HG02798 (cell line): ENCODE data around the gene NRP1.
A peak's percentile ranks its signal among the peaks of the same experiment; 100 is the strongest.
"Not testable (repeated sequence)": the region's sequence is repeated elsewhere in the genome, so short reads cannot be mapped to it uniquely, and the experiment has no call there.

Source experiments
- ATAC-seq: cut with Tn5 transposase; IDR thresholded peaks from one replicate; pipeline ENCODE4 v1.9.1; 2021; ENCODE audit warnings: mild to moderate bottlenecking; ENCODE audit not compliant: unreplicated experiment, poor library complexity

Gene NRP1

DNA sequence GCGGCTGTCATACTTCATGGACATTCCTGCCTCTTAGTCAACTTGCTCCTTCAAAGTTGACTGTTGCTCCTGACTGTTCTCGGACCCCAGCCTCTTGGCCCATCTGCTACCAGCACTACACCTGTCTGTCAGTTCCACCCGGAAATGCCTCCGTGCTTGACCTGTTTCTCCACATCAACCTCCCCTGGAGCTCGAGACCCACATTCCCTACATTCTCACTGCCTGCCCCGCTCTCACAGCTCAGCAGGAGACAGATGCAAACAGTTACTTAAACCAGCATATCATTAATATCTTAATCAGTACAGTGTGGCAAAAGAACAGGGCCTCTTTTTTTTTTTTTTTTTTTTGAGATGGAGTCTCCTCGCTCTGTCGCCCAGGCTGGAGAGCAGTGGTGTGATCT is 174.3 kb downstream of the NRP1 start:
- ATAC-seq, result no peak

DNA sequence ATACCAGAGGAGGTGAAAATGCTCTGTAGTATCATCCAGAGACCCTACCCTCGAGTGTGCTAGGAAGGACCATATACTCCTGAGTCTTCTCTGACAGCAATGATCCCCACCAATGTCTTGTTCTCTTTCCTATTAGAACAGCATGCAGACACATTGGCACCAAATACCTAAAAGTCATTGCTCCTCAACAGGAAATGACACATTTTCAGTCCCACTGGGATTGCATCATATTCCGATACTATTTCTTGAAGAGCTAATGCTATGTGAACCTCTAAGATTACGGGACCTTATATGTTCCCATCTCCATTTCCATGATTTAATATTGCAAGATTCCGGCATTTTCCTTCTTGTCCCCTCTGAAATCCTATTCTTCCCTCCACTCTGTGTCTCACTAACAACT is 177.4 kb downstream of the NRP1 start:
- ATAC-seq, result no peak

DNA sequence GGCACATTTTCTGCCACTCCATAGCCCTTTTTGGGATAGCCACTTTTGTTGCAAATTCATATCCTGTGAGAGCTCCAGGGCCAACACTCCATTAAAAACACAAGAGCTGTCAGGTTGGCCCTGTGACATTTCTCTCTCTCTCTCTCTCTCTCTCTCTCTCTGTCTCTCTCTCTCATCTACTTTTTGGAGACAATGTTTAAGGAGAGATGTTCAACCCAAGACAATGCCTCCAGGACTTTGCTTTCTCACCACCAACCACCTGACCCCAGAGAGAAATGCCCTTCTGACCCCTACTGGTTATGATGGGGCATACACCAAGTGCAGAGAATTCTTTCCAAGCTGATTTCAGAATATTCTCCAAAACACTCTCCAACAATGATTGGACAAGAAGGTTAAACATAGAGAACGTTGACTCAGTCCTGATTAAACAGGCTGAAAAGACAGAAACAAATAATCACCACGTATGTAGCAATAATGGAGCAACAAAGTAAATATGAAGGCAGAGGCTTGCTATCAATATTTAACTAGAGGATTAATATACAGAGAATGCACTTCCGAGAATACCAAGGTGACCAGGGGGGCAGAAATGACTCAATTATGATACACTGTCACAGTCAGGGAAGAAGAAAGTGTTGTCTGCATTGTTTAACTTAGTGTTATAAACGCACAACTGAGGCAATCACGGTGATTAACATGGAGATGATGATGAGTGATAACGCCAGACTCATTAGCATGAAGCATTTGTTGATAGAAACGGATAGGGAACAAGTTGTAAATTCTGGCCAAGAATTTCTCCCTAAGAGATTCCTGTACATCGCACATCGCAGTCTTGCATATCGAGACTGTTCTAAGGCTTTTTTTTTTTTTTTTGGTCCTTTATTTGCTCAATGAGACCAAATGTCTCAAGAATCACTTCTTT is 178.5 kb downstream of the NRP1 start:
- ATAC-seq, result peak; percentile 80

DNA sequence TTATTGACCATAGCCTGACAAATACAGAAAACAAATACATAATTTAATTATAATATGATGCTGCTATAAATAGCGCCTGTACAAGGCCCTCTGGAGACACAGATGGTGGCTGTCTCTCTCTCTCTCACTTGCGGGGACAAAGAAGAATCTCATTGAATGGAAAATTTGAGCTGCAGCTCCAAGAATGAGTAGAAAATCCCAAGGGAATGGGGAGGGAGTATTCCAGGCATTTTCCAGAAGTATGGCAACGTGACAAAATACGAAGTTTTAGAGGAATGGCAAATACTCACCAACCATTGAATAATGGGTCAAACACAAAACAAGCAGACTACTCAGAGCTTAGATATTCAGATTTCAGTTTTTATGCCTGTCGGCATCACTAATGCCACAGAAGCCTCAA is 179.9 kb downstream of the NRP1 start:
- ATAC-seq, result no peak

GRCh38 chr10:33153968-33154327 is 180.5 kb downstream of the NRP1 start:
- no peak for ATAC-seq

GRCh38 chr10:33153251-33153967 is 181.1 kb downstream of the NRP1 start:
- no peak for ATAC-seq

DNA sequence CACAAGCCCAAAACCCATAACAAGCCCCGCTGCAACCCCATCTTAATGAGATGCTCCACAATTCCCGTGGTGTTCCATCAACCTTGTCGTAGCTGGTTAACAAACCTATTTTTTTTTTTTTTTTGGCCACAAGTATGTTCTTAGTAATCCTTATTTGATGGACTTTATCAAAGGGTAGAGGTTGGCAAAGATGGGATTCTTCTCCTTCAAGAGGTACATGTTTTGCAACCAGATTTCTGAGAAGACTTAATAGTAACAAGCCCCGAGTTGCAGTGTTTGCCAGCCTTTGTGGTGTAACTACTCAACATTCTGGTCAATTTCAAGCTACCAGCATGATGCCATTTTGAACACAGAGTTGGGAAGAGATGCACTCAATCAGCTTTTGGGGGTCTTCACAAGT is 181.7 kb downstream of the NRP1 start:
- ATAC-seq, result no peak

- no peak for ATAC-seq
Observed at GRCh38 chr10:33152146-33152545, 182.3 kb downstream of the NRP1 start.

GRCh38 chr10:33151344-33151864 is 183.1 kb downstream of the NRP1 start:
- ATAC-seq, result no peak

DNA sequence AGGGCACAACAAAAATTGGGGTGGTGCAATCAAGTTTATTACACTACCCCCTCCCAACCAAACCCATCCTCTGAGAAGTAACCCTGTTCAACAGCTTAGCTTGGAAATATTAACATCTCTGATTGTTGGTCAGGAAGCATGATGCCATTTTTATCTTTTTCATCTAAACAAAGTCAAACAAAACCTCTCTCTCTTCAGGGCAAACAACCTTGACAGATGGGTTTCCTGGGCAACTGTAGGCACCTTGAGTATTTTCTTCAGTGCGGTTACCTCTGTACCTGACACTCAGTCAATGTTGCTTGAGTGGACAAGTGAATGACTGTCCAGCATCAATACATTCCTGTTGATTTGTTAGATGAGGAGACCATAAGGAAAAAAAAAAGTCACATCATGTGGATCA is 183.6 kb downstream of the NRP1 start:
- ATAC-seq, result no peak

- no peak for ATAC-seq
Observed at GRCh38 chr10:33150146-33150545, 184.3 kb downstream of the NRP1 start.

DNA sequence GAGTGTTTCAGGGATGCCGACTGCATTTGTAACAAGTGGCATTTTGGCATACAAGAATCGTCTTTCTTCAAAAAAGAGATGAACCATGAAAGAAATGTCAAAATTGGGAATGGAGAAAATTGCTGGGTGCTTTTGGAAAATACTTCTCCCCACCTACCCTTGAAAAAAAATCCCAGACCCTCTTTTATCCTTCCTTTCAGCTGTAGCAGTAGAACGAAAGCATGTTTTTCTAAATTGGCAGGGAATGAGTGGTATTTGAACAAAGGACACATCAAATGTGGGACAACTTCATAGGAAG is 187.5 kb downstream of the NRP1 start:
- ATAC-seq, result no peak

DNA sequence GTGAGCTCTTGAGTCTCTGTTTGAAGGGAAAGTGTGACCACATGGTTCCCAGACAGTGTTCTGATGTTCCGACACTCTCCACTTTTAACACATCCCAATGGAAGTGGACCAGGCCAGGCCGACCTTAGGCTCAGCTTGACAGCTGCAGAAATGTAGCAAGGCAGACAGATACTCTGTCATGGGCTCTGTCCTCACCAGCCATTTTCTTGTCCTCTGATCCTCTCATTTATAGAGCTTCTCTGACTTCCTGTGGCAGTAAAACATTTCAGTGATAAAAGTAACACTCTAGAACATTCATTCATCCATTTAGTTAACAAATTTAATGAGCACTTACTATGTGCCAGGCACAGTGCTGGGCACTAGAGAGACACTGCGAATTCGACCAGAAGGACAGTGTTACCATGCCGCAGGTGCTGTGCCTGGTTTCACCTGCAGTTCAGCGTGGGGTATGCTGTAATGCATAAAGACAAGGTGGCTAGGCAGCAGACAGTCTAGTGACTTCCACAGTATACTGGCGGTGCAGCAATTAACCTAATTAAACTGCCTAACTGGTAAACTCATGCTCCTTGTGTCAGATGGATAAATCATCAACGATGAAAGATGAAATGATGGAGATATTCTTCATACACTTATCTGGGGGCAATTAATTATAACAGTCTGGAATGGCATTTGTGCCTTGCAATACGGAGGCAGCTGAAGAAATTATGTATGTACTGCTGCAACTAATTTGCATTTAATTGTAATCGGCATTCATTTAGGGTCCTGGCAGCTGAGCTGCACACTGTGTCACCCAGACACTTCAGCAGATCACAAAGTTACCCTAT is 188.1 kb downstream of the NRP1 start:
- ATAC-seq, result no peak

GRCh38 chr10:33145451-33146188 is 188.8 kb downstream of the NRP1 start:
- no peak for ATAC-seq

- ATAC-seq, result peak; percentile 46
Observed at GRCh38 chr10:33143160-33143728, 191.2 kb downstream of the NRP1 start.

DNA sequence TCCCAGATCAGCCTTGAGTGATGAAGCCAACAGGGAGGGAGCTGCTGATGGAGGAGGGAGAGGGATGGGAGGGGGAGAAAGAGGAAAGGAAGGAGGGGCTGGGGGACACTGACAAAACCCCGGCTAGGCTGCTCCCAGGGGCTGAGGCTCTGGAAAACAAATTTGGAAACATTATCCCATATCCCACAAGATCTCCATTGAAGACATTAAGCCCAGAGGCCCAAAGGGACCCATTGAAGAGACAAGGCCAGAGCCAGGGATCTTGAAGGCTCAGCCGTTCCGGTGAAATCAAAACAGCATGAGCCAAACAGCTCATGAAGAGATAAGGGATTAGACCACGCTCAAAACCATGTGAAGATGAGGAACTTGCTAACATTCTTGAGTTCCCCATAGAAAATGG is 192.2 kb downstream of the NRP1 start:
- ATAC-seq, result no peak

GRCh38 chr10:33141251-33141650 is 193.2 kb downstream of the NRP1 start:
- no peak for ATAC-seq

DNA sequence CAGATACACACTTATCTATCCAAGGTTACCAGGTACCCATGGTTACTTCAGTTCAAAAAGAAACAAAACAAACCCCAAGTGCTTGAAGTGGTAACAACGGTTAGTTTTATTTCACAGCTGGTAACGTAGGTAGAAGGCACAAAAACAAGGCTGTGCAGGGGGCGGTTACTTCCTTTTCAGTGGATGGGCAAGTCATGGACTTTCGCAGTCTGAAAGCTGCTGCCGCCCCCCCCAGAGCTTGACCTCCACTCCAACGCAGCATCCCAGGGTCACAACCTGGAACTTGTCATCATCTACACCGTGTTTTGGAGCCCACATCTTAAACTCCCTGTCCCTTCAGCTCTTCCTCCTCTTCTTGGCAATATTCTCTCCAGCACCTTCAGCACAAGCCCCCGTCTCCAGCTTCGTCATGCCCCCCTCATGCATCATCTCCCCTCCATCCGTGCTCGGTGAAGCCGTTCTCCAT is 195.3 kb downstream of the NRP1 start:
- no peak for ATAC-seq

DNA sequence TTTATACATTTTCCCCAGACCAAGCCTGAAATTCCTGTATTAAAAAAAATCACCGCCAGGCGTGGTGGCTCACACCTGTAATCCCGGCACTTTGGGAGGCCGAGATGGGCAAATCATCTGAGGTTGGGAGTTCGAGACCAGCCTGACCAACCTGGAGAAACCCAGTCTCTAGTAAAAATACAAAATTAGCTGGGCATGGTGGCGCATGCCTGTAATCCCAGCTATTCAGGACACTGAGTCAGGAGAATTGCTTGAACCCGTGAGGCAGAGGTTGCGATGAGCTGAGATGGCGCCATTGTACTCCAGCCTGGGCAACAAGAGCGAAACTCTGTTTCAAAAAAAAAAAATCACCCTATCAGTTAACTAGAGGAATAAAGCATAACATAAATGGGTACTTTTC is 195.8 kb downstream of the NRP1 start:
- ATAC-seq, result not testable (repeated sequence)
